NCI-H524 (cell line): ENCODE measurements around the gene APOBEC3H.

Experiments used
- DNase-seq, 2 experiments: peaks; one replicate each; lab custom pipeline; 2025; lab: John Stamatoyannopoulos, UW

APOBEC3H gene

GRCh38 chr22:39135092-39135896 lies 38.2 kb downstream of the APOBEC3H start:
- peak; percentile 31 to 61 for DNase-seq

GRCh38 chr22:39136317-39136716 lies 39.3 kb downstream of the APOBEC3H start:
- no peak for DNase-seq

- peak in 1 of 2 experiments; percentile 12 for DNase-seq
Observed at GRCh38 chr22:39138357-39138997, 41.4 kb downstream of the APOBEC3H start.

GRCh38 chr22:39139933-39140332 lies 42.9 kb downstream of the APOBEC3H start:
- no peak for DNase-seq

GRCh38 chr22:39142088-39142680 lies 45.1 kb downstream of the APOBEC3H start:
- DNase-seq, result no peak

- DNase-seq, result no peak
Observed at GRCh38 chr22:39144101-39144767, 47.2 kb downstream of the APOBEC3H start.

GRCh38 chr22:39146256-39147101 lies 49.4 kb downstream of the APOBEC3H start:
- no peak for DNase-seq

GRCh38 chr22:39147335-39148025 lies 50.4 kb downstream of the APOBEC3H start:
- no peak for DNase-seq

- no peak for DNase-seq
Observed at GRCh38 chr22:39148026-39148726, 51.1 kb downstream of the APOBEC3H start.

- DNase-seq, result no peak
Observed at GRCh38 chr22:39148727-39149535, 51.9 kb downstream of the APOBEC3H start.

GRCh38 chr22:39149915-39150847 lies 53.1 kb downstream of the APOBEC3H start:
- DNase-seq, result no peak

- DNase-seq, result peak in 1 of 2 experiments; percentile 10
Observed at GRCh38 chr22:39150848-39151215, 53.8 kb downstream of the APOBEC3H start.

GRCh38 chr22:39151329-39151975 lies 54.4 kb downstream of the APOBEC3H start:
- DNase-seq, result no peak

- no peak for DNase-seq
Observed at GRCh38 chr22:39152024-39152510, 55.0 kb downstream of the APOBEC3H start.

GRCh38 chr22:39152511-39153219 lies 55.6 kb downstream of the APOBEC3H start, which contains the start of gene CBX7:
Gene CBX7 (minus strand): TSS chr22:39152680. CDS start chr22:39152444, 236 bp downstream.
- peak; percentile 88 to 89 for DNase-seq

GRCh38 chr22:39153220-39153717 lies 56.2 kb downstream of the APOBEC3H start:
- no peak for DNase-seq
